ENCODE results near the gene APEX2.
"Not testable (repeated sequence)": the region's sequence is repeated elsewhere in the genome, so short reads cannot be mapped to it uniquely, and the experiment has no call there.

The APEX2 gene

GRCh38 chrX:54999717-55000598 lies at the start of gene APEX2:
Gene APEX2, plus strand, starts transcription at chrX:55000363. Its CDS starts 60 bp downstream, at chrX:55000423.
- DNase-seq (ENCODE audit: low read depth in 2 of 2) = peak; percentile 69 to 76

DNA sequence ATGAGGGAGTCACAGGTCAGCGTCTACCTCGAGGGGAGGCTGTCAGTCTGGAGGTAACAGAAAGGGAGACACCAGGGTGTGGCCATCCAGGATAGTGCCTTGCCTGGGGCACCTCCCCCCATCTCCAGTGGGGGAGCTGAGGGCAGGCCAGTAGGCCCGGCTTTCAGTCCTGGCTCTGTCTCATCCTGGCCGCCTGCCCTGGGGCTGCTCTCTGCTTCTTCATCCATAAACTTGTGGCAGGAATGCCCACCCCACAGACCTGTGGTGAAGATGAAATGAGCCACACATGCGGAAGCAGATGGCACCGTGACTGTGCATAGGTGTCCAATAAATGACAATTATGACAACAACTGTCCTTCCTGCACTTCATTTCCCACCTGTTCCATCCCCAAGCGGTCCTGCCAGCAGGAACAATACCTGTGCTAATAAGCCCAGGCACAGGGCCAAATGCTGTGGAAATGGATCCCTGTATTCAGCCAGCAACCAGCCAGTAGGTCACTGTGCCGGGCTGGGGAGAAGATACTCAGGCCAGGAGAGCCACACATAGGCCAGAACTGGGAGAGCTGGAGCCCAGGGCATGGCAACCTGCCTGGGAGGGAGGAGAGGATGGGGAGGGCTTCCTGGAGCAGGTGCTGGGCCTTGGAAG lies 49.3 kb upstream of the APEX2 start:
- DNase-seq (ENCODE audit: low read depth in 2 of 2) = no peak

- no peak for DNase-seq (ENCODE audit: low read depth in 2 of 2)
These were observed 38.4 kb upstream of the APEX2 start for GRCh38 chrX:54961750-54962149.

GRCh38 chrX:54964766-54965497 lies 35.2 kb upstream of the APEX2 start:
- DNase-seq (ENCODE audit: low read depth in 2 of 2) = no peak

GRCh38 chrX:54977387-54977786 lies 22.8 kb upstream of the APEX2 start:
- no peak for DNase-seq (ENCODE audit: low read depth in 2 of 2)

- no peak for DNase-seq (ENCODE audit: low read depth in 2 of 2)
These were observed 21.7 kb upstream of the APEX2 start for GRCh38 chrX:54978448-54978847.

- no peak for DNase-seq (ENCODE audit: low read depth in 2 of 2)
These were observed 20.7 kb upstream of the APEX2 start for GRCh38 chrX:54979432-54979831.

DNA sequence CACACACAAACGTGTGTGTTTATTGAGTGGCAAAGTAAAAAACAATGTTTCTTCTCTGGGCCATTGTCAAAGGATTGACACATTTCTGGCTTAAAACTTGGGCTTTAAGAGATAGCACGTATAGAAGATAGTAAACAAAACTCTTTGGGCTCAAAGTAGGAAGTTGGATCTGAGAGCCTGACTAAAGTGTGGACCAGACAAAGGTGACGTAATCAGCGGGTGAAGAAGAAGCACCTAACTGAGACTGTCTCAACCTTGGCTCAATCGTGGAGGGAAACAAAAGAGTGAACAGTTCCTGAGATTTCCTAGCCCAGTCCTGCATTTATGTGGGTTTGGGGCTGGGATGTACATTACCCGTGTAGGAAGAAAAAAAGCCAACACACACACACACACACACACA lies 19.8 kb upstream of the APEX2 start:
- no peak for DNase-seq (ENCODE audit: low read depth in 2 of 2)

GRCh38 chrX:54983306-54983705 lies 16.9 kb upstream of the APEX2 start:
- DNase-seq (ENCODE audit: low read depth in 2 of 2) = not testable (repeated sequence)

- no peak for DNase-seq (ENCODE audit: low read depth in 2 of 2)
These were observed 8.5 kb upstream of the APEX2 start for GRCh38 chrX:54991706-54992105.

GRCh38 chrX:54992911-54993622 lies 7.1 kb upstream of the APEX2 start:
- DNase-seq (ENCODE audit: low read depth in 2 of 2) = no peak

- no peak for DNase-seq (ENCODE audit: low read depth in 2 of 2)
These were observed 6.1 kb upstream of the APEX2 start, which contains the start of gene PFKFB1 for GRCh38 chrX:54994099-54994498. Gene PFKFB1, minus strand, starts transcription at chrX:54994188. Its CDS starts 181 bp downstream, at chrX:54994007.

GRCh38 chrX:54994668-54995351 lies 5.4 kb upstream of the APEX2 start:
- no peak for DNase-seq (ENCODE audit: low read depth in 2 of 2)

- no peak for DNase-seq (ENCODE audit: low read depth in 2 of 2)
These were observed 4.5 kb upstream of the APEX2 start for GRCh38 chrX:54995621-54996020.

- no peak for DNase-seq (ENCODE audit: low read depth in 2 of 2)
These were observed 4.1 kb downstream of the APEX2 start for GRCh38 chrX:55004231-55004630.

GRCh38 chrX:55005256-55005655 lies 5.1 kb downstream of the APEX2 start:
- DNase-seq (ENCODE audit: low read depth in 2 of 2) = no peak

GRCh38 chrX:55006827-55007621 lies 6.9 kb downstream of the APEX2 start:
- DNase-seq (ENCODE audit: low read depth in 2 of 2) = no peak

DNA sequence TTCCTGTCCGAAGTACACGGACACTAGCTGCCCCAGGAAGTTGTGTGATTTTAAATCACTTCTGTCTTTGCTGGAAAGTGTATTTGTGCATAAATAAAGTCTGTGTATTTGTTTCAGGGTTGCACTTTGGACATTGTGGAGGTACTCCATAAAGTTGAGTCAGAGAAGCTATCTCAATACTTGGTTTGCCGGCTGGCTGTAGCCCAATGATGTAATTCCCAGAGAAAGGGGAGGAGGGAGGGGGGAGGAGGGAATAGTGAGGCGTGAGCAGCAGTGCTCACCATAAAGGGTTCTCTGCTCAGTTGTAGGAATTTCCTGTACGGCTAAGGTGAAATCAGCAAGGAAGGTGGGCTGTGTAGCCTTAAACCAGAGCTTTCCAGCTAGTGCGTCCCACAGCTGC lies 7.5 kb downstream of the APEX2 start:
- DNase-seq (ENCODE audit: low read depth in 2 of 2) = no peak

DNA sequence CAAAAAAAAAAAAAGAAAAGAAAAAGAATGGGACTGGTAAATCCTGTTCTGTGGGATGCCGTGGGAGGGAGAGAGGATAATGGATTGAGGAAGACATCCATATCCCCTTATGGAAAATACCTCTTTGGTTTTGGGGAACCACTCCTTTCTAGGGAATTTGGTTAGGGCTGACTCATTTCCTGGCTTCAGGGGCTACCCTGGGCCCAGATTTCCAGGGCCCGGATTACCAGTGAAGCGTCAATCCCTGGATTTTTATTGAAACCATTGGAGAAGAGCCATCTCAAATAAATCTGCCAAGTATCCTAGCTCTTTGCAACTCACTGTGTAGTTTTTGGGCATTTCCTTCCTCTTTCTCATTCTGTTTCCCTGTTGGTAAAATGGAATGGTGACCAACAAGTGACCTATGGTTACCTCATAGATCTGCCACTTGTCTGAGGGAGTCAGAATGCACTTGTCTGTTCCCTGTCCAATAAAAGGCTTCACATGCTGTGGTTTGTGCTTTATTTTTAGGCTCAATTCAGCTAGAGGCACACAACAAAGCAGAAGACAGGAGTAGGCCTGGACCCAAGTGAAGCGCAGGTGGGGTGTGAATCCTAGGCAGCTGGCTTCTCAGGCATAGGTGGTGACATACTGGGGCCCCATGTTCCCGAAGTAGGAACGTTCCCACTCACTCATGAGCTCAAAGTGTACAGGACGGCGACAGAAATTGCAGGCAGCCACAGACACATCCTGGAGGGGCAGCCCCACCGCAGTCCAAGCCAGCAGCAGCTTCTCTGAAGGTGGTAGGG lies 8.6 kb downstream of the APEX2 start:
- no peak for DNase-seq (ENCODE audit: low read depth in 2 of 2)
